ENCODE measurements around the gene STAM2.

DNA sequence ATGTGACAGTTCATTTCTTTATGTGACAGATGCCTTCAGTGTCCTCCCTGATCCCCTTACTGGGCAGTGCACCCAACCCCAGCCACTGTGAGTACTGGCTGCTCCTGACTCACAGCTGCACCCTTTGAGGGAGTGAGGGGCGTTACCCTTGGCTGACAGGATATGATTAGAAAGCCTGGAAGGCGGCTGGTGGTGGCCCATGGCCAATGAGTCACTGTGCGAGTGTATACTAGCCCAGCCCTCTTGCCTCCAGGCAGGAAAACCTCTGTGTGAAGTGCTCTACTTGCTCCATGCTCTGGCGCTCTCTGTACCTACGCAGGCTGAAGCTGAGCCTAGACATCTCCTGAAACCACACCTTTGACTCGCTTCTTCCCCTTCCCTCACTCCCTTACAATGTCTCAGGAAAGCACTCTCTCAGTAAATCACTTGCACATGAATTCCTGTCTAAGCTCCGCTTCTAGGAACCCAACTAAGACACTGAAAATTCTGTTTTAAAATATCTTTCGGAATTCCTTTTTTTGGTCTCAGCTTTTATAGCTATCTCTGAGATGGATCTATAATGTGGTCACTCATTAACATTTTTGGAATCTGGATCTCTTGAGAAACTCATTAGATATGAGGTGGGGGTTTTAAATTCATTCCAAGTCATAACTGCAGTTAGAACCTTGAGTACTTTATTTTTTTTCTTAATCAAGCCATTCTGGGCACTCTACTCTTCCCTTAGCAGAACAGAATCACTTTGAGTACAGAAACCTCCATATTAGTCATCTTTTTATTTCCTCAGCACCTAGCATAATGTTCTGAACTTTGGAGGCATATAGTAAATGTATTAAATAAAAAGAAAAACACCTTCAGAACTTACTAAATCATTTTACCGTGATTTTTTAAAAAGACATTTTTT, 25.3 kb upstream of the STAM2 start:
- TF ChIP-seq, protein P1, sequence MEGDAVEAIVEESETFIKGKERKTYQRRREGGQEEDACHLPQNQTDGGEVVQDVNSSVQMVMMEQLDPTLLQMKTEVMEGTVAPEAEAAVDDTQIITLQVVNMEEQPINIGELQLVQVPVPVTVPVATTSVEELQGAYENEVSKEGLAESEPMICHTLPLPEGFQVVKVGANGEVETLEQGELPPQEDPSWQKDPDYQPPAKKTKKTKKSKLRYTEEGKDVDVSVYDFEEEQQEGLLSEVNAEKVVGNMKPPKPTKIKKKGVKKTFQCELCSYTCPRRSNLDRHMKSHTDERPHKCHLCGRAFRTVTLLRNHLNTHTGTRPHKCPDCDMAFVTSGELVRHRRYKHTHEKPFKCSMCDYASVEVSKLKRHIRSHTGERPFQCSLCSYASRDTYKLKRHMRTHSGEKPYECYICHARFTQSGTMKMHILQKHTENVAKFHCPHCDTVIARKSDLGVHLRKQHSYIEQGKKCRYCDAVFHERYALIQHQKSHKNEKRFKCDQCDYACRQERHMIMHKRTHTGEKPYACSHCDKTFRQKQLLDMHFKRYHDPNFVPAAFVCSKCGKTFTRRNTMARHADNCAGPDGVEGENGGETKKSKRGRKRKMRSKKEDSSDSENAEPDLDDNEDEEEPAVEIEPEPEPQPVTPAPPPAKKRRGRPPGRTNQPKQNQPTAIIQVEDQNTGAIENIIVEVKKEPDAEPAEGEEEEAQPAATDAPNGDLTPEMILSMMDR (IDR thresholded peaks at IDR 0.05) = no peak
- TF ChIP-seq RNF2 (IDR thresholded peaks at IDR 0.05; ENCODE audit: borderline replicate concordance, low read depth) (no peak), SMC3 (IDR thresholded peaks at IDR 0.05) (peak; percentile 48; the same call in 1 of the 3 replicates), CBX8 (IDR thresholded peaks at IDR 0.05) (no peak)
